OCI-LY3 (cell line): Measurements from ENCODE around the gene RDH14.

ENCODE experiments used
- EZH2phosphoT487 ChIP-seq: fragments of 200-600 bp; shearing (Covaris generic); IDR thresholded peaks from 2 replicates; pipeline ENCODE4 v1.6.1; 2018; ENCODE audit warnings: antibody characterized with exemption, mixed run types, low read depth
- TF ChIP-seq, protein P1 (sequence below): fragments of 200-600, 300-600 bp; sonication (generic); IDR thresholded peaks from 2 replicates; pipeline ENCODE4 v1.5.1; 2014; ENCODE audit warnings: antibody characterized with exemption, low read length, low read depth

GRCh38 chr2:18550433-18550832, 10.0 kb downstream of the RDH14 start:
- TF ChIP-seq, protein P1, sequence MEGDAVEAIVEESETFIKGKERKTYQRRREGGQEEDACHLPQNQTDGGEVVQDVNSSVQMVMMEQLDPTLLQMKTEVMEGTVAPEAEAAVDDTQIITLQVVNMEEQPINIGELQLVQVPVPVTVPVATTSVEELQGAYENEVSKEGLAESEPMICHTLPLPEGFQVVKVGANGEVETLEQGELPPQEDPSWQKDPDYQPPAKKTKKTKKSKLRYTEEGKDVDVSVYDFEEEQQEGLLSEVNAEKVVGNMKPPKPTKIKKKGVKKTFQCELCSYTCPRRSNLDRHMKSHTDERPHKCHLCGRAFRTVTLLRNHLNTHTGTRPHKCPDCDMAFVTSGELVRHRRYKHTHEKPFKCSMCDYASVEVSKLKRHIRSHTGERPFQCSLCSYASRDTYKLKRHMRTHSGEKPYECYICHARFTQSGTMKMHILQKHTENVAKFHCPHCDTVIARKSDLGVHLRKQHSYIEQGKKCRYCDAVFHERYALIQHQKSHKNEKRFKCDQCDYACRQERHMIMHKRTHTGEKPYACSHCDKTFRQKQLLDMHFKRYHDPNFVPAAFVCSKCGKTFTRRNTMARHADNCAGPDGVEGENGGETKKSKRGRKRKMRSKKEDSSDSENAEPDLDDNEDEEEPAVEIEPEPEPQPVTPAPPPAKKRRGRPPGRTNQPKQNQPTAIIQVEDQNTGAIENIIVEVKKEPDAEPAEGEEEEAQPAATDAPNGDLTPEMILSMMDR, result no peak
- TF ChIP-seq EZH2phosphoT487, result no peak
